SH-SY5Y (cell line): ENCODE data around the gene UTP3.

Experiments
- GATA2 ChIP-seq: IDR thresholded peaks from 2 replicates; pipeline ENCODE4 v1.6.1; 2011; ENCODE audit warnings: mild to moderate bottlenecking, low read depth, low read length
- GATA3 ChIP-seq: IDR thresholded peaks from 2 replicates; pipeline ENCODE4 v1.6.1; 2011; ENCODE audit warnings: low read depth, mild to moderate bottlenecking, low read length, moderate library complexity

GRCh38 chr4:70706516-70706915 lies 18.2 kb downstream of the UTP3 start:
- TF ChIP-seq GATA3: no peak
- TF ChIP-seq GATA2: no peak
